Breast epithelium (tissue), 4 donors: Measurements from ENCODE around the gene SLC17A5. TPM values are rescaled to one million over a fixed set of nuclear protein-coding genes. Genes with fewer than 3 reads are reported as not detected.
"Not testable (repeated sequence)": the region's sequence is repeated elsewhere in the genome, so short reads cannot be mapped to it uniquely, and the experiment has no call there.

Experiments
- DNase-seq, 2 donors: peaks; one replicate each; pipeline ENCODE4 v3.0.0-alpha.2; 2019; ENCODE audit warnings: low spot score in 2 of 2
- H3K27ac ChIP-seq, 2 donors: fragments of 200-600 bp; sonication (generic) in 1 of 2; one replicate each; pipeline ENCODE4 v1.5.1; 2016 to 2019; ENCODE audit warnings: mild to moderate bottlenecking in 1 of 2
- H3K27me3 ChIP-seq, 2 donors: fragments of 200-600 bp; sonication (generic) in 1 of 2; one replicate each; pipeline versions ENCODE4 v1.5.1 to v1.6.0; 2017 to 2019; ENCODE audit warnings: control low read depth in 1 of 2, mild to moderate bottlenecking in 1 of 2
- H3K36me3 ChIP-seq: fragments of 200-600 bp; one replicate; pipeline ENCODE4 v1.5.1; 2019
- H3K4me1 ChIP-seq, 2 donors: fragments of 200-600 bp; sonication (generic); one replicate each; pipeline ENCODE4 v1.5.1; 2016 to 2019; ENCODE audit warnings: control low read depth in 1 of 2
- H3K4me3 ChIP-seq, 3 donors: fragments of 200-600 bp; sonication (generic); 1 replicate in 2 of 3; 2 replicates in 1 of 3; pipeline ENCODE4 v1.5.1; 2016 to 2019; ENCODE audit warnings: mild to moderate bottlenecking in 3 of 3, moderate library complexity in 2 of 3
- H3K9me3 ChIP-seq, 2 donors: fragments of 200-600 bp; sonication (generic) in 1 of 2; one replicate each; pipeline ENCODE4 v1.5.1; 2016 to 2019; ENCODE audit warnings: control low read depth in 1 of 2
- POLR2A ChIP-seq: fragments of 450-650 bp; IDR thresholded peaks from one replicate; pipeline ENCODE4 v1.6.1; 2016; ENCODE audit warnings: antibody characterized with exemption, mild to moderate bottlenecking, moderate library complexity
- POLR2AphosphoS5 ChIP-seq, 3 donors: sonication (generic); formaldehyde crosslinking; IDR thresholded peaks; one replicate each; pipeline ENCODE4 v1.6.1; 2017; ENCODE audit warnings: antibody characterized with exemption in 3 of 3
- intact Hi-C: fragments of 100-400 bp; cut with DNase I; formaldehyde crosslinking; loops from one replicate; pipeline ENCODE4 v1.15.1; 2023; ENCODE audit warnings: low total_unique reads
- total RNA-seq, 3 donors: library from RNA; depleted of rRNA; stranded (reverse); fragments of >200 nt; gene quantifications; one replicate each; pipeline ENCODE4 v1.1.0, GENCODE V29; 2016
- TF ChIP-seq, protein P1 (sequence below), 3 donors: fragments of 450-650 bp; IDR thresholded peaks; one replicate each; pipeline ENCODE4 v1.5.1; 2016 to 2017; ENCODE audit warnings: antibody characterized with exemption in 3 of 3, mild to moderate bottlenecking in 3 of 3, moderate library complexity in 3 of 3

SLC17A5 gene
- total RNA-seq, 3 donors from 2014 or later: 28.8 to 35.1 (median 35.0) TPM

- TF ChIP-seq, protein P1, sequence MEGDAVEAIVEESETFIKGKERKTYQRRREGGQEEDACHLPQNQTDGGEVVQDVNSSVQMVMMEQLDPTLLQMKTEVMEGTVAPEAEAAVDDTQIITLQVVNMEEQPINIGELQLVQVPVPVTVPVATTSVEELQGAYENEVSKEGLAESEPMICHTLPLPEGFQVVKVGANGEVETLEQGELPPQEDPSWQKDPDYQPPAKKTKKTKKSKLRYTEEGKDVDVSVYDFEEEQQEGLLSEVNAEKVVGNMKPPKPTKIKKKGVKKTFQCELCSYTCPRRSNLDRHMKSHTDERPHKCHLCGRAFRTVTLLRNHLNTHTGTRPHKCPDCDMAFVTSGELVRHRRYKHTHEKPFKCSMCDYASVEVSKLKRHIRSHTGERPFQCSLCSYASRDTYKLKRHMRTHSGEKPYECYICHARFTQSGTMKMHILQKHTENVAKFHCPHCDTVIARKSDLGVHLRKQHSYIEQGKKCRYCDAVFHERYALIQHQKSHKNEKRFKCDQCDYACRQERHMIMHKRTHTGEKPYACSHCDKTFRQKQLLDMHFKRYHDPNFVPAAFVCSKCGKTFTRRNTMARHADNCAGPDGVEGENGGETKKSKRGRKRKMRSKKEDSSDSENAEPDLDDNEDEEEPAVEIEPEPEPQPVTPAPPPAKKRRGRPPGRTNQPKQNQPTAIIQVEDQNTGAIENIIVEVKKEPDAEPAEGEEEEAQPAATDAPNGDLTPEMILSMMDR (IDR thresholded peaks at IDR 0.05): no peak
- no peak for TF ChIP-seq POLR2AphosphoS5 (IDR thresholded peaks at IDR 0.05)
- Histone ChIP-seq H3K4me3 (peak within 1 kb of the TSS; percentile 64 to 82 (median 65)), H3K4me1 (no peaks in the 10 kb centered on the region), H3K27me3 (no peaks in the 10 kb centered on the region), H3K9me3 (no peaks in the 10 kb centered on the region), H3K27ac (peak within 1 kb of the TSS; percentile 64 to 70), H3K36me3 (no peaks in the 10 kb centered on the region)
- intact Hi-C loops: no loop called here
- no peak for DNase-seq
Measured at GRCh38 chr6:73695619-73696421, 42.0 kb upstream of the SLC17A5 start, which contains the start of gene CD109. CD109 (plus strand) TSS chr6:73696203; CDS start chr6:73696216, 13 bp downstream.

DNA sequence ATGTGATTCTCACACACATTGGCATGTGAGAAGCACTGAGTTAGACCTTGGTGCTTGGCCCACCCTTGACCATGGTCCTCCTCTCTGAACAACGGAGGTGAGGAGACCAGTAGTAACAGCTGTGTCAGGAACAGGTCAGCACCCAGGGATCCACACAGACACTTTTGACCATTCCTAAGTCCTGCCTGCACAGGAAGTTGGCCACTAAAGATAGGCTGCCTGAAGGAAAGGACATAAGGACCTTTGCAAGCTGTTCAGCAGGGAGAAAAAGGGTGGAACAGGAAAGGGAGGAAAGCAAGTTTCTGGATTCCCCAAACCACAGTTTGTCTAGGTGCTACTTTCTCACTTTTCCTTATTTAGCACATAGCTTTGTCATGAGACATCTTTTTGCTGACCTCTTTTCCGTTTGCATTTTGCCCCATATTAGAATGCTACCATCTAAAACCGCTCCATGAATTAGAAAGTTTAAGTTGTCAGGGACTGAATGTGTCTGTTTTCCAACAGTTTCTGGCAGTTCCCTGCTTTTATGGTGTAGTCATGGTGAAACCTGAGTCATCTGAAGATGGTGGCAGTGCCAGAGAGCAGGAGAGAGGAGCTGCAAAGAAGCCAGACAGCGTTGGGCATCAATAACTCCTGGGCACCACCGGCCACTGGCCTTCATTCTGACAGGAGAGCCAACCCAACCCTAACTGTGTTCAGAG, 41.1 kb upstream of the SLC17A5 start:
- H3K4me3 ChIP-seq: peak overlapping the region; percentile 64 to 82 (median 65)
- H3K27me3 ChIP-seq: no peaks in the 10 kb centered on the region
- TF ChIP-seq, protein P1 (IDR thresholded peaks at IDR 0.05): no peak
- TF ChIP-seq POLR2AphosphoS5 (IDR thresholded peaks at IDR 0.05) (no peak), POLR2A (no peak)
- H3K9me3 ChIP-seq: no peaks in the 10 kb centered on the region
- H3K27ac ChIP-seq: peak overlapping the region in 1 of 2 donors; percentile 33
- H3K36me3 ChIP-seq: no peaks in the 10 kb centered on the region
- DNase-seq: no peak
- H3K4me1 ChIP-seq: no peaks in the 10 kb centered on the region
- intact Hi-C loops: no loop called here

- Histone ChIP-seq H3K4me3 (no peak overlapping the region), H3K27me3 (no peaks in the 10 kb centered on the region), H3K4me1 (no peaks in the 10 kb centered on the region), H3K27ac (no peak overlapping the region), H3K36me3 (no peaks in the 10 kb centered on the region), H3K9me3 (no peaks in the 10 kb centered on the region)
- intact Hi-C loops: no loop called here
- DNase-seq: no peak
- TF ChIP-seq POLR2AphosphoS5 (IDR thresholded peaks at IDR 0.05) (no peak), POLR2A (no peak)
- TF ChIP-seq, protein P1 (IDR thresholded peaks at IDR 0.05): no peak
Measured at GRCh38 chr6:73691512-73691911, 37.7 kb upstream of the SLC17A5 start.

GRCh38 chr6:73690056-73690455, 36.3 kb upstream of the SLC17A5 start:
- H3K9me3 ChIP-seq: no peaks in the 10 kb centered on the region
- intact Hi-C loops: no loop called here
- H3K27me3 ChIP-seq: no peaks in the 10 kb centered on the region
- DNase-seq: no peak
- no peaks in the 10 kb centered on the region for H3K4me1 ChIP-seq
- TF ChIP-seq POLR2A: no peak
- TF ChIP-seq, protein P1 (IDR thresholded peaks at IDR 0.05): no peak
- H3K4me3 ChIP-seq: no peak overlapping the region
- H3K36me3 ChIP-seq: no peaks in the 10 kb centered on the region
- no peak overlapping the region for H3K27ac ChIP-seq

GRCh38 chr6:73688351-73688750, 34.6 kb upstream of the SLC17A5 start:
- TF ChIP-seq POLR2A: no peak
- TF ChIP-seq, protein P1 (IDR thresholded peaks at IDR 0.05): no peak
- TF ChIP-seq POLR2AphosphoS5 (IDR thresholded peaks at IDR 0.05): no peak
- intact Hi-C loops: no loop called here
- no peak overlapping the region for H3K4me3 ChIP-seq
- H3K27ac ChIP-seq: no peak overlapping the region
- no peaks in the 10 kb centered on the region for H3K36me3 ChIP-seq
- H3K27me3 ChIP-seq: no peaks in the 10 kb centered on the region
- H3K4me1 ChIP-seq: no peaks in the 10 kb centered on the region
- DNase-seq: no peak
- H3K9me3 ChIP-seq: no peaks in the 10 kb centered on the region

GRCh38 chr6:73683574-73683973, 29.8 kb upstream of the SLC17A5 start:
- H3K4me3 ChIP-seq, H3K27me3 ChIP-seq, DNase-seq, H3K9me3 ChIP-seq, H3K4me1 ChIP-seq, H3K36me3 ChIP-seq, H3K27ac ChIP-seq, intact Hi-C loops: not testable (repeated sequence)
